Activated CD4-positive, alpha-beta T cell treated with anti-CD3 and anti-CD28 coated beads, Interleukin-2, amount 10 ng/mL, durations not matched to agents 7 days and 5 days (primary cell): ENCODE data around the gene KLK11. TPM values are rescaled to one million over a fixed set of nuclear protein-coding genes. Genes with fewer than 3 reads are reported as not detected.

Source experiments
- CTCF ChIA-PET: fragments of 350-600 bp; sonication (Branson Sonifier 250); formaldehyde crosslinking; loops from one replicate; lab custom pipeline; 2021; ENCODE audit warnings: antibody characterized with exemption; lab: Charles Lee
- POLR2A ChIA-PET: fragments of 350-600 bp; sonication (Branson Sonifier 250); formaldehyde crosslinking; loops from one replicate; lab custom pipeline; 2021; ENCODE audit warnings: antibody characterized with exemption; lab: Charles Lee
- DNase-seq: peaks from one replicate; pipeline ENCODE4 v3.0.0-alpha.2; 2020
- H3K27ac Mint-ChIP-seq: one replicate; pipeline ENCODE4 v1.8.0; 2021; ENCODE audit warnings: mild to moderate bottlenecking, moderate library complexity, mixed read lengths
- H3K27me3 Mint-ChIP-seq: one replicate; pipeline ENCODE4 v1.8.0; 2021; ENCODE audit warnings: mixed read lengths
- H3K36me3 Mint-ChIP-seq: one replicate; pipeline ENCODE4 v1.8.0; 2021; ENCODE audit warnings: low read depth, mixed read lengths
- H3K4me1 Mint-ChIP-seq: one replicate; pipeline ENCODE4 v1.8.0; 2021; ENCODE audit warnings: mixed read lengths
- H3K4me3 Mint-ChIP-seq: one replicate; pipeline ENCODE4 v1.8.0; 2021; ENCODE audit warnings: mild to moderate bottlenecking, moderate library complexity, mixed read lengths
- H3K9me3 Mint-ChIP-seq: one replicate; pipeline ENCODE4 v1.8.0; 2021; ENCODE audit warnings: mixed read lengths
- total RNA-seq, 2 experiments: library from RNA; stranded (reverse); gene quantifications; one replicate each; pipeline ENCODE4 v1.2.3, GENCODE V29; 2021

KLK11 gene
- total RNA-seq, 2 experiments from 2014 or later, result not detected

GRCh38 chr19:51010066-51010795, 16.2 kb downstream of the KLK11 start:
- Mint-ChIP-seq H3K36me3 (no peaks in the 10 kb centered on the region), H3K27me3 (peaks cover 6% of the 10 kb centered on the region), H3K4me1 (no peaks in the 10 kb centered on the region), H3K4me3 (no peak overlapping the region), H3K9me3 (no peaks in the 10 kb centered on the region), H3K27ac (no peak overlapping the region)
- ChIA-PET POLR2A (no interaction called here), CTCF (interaction anchor here (0.7 kb wide), 1 partner anchor 747 kb away, joined by 3 read pairs; no protein-coding TSS in a partner anchor)
- DNase-seq, result no peak

DNA sequence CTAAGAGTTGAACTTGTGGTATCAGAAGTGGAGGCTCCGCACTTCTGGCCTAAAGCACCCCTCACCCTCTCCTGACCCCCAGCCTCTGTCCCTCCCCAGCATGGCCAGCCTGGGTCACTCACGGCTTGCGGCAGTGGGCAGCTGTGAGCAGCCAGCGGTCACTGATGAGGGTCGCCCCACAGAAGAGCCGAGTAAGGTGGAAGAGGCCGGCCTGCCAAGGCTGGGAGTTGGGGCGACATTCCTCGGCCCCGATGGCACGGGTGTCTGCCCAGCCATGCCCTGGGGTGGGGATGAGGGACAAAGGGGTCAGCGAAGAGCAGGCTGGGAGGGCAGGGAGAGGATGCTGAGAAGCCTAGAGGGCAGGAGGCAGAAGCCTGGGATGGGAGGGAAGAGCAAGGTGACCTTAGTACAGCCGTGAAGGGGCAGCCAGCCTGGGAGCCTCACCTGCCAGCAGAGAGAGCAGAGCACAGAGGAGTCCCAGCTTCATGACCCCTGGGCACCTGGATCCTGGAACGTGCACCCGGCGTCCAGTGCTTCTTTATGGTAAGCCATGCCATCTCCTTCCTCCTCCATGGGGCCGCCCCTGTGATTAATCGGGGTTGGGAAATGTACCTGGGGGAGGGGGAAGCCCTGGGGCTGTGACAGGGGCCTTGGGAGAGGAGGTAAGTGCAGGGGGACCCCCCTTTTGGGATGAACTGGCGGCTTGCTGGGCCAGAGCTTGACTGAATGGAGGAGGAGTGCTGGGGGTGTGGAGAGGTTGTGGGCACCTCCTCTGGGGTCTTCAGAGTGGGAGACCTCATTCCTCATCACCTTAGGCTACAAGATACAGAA, 17.1 kb downstream of the KLK11 start:
- ChIA-PET CTCF (interaction anchor here (0.7 kb wide), 1 partner anchor 746 kb away, joined by 3 read pairs; no protein-coding TSS in a partner anchor), POLR2A (no interaction called here)
- Mint-ChIP-seq H3K27me3 (no peaks in the 10 kb centered on the region), H3K9me3 (no peaks in the 10 kb centered on the region), H3K4me3 (no peak overlapping the region), H3K27ac (no peak overlapping the region), H3K36me3 (no peaks in the 10 kb centered on the region), H3K4me1 (no peaks in the 10 kb centered on the region)
- DNase-seq, result no peak

DNA sequence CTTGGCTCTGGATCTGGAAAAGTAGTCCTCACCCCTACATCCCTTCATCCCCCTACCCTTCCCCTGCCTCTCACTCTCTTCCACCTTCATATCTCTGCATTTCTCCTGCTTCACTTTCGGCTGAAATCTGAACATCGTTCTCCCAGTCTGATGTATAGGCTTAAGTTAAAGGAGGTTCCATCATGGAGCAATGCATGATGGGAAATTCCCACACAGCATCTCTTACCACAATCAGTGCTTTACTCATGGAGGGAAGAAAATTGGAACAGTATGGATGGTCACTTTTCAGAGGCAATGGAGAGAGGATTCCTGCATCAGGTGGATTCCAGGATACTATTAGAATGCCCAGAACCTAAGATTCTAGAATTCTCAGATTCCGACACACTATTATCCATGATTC, 18.9 kb downstream of the KLK11 start:
- Mint-ChIP-seq H3K9me3 (no peaks in the 10 kb centered on the region), H3K36me3 (no peaks in the 10 kb centered on the region), H3K27ac (no peak overlapping the region), H3K27me3 (no peaks in the 10 kb centered on the region), H3K4me1 (no peaks in the 10 kb centered on the region), H3K4me3 (no peak overlapping the region)
- no peak for DNase-seq
- ChIA-PET POLR2A (no interaction called here), CTCF (no interaction called here)

- no peaks in the 10 kb centered on the region for H3K9me3 Mint-ChIP-seq
- no peak overlapping the region for H3K27ac Mint-ChIP-seq
- CTCF ChIA-PET, result no interaction called here
- DNase-seq, result no peak
- no peaks in the 10 kb centered on the region for H3K36me3 Mint-ChIP-seq
- H3K4me3 Mint-ChIP-seq, result no peak overlapping the region
- H3K27me3 Mint-ChIP-seq, result no peaks in the 10 kb centered on the region
- POLR2A ChIA-PET, result no interaction called here
- no peaks in the 10 kb centered on the region for H3K4me1 Mint-ChIP-seq
Observed at GRCh38 chr19:51006406-51006805, 20.0 kb downstream of the KLK11 start.

DNA sequence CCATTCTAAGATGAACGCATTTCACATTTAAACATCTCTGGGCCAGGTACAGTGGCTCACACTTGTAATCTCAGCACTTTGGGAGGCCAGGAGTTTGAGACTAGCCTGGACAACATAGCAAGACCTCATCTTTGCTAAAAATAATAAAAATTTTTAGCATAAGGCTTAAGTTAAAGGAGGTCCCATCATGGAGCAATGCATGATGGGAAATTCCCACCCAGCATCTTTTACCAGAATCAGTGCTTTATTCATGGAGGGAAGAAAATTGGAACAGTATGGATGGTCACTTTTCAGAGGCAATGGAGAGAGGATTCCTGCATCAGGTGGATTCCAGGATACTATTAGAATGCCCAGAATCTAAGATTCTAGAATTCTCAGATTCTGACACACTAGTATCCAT, 21.2 kb downstream of the KLK11 start:
- Mint-ChIP-seq H3K27me3 (no peaks in the 10 kb centered on the region), H3K9me3 (no peaks in the 10 kb centered on the region), H3K36me3 (no peaks in the 10 kb centered on the region), H3K4me1 (no peaks in the 10 kb centered on the region), H3K27ac (no peak overlapping the region), H3K4me3 (no peak overlapping the region)
- ChIA-PET POLR2A (no interaction called here), CTCF (no interaction called here)
- DNase-seq, result no peak

DNA sequence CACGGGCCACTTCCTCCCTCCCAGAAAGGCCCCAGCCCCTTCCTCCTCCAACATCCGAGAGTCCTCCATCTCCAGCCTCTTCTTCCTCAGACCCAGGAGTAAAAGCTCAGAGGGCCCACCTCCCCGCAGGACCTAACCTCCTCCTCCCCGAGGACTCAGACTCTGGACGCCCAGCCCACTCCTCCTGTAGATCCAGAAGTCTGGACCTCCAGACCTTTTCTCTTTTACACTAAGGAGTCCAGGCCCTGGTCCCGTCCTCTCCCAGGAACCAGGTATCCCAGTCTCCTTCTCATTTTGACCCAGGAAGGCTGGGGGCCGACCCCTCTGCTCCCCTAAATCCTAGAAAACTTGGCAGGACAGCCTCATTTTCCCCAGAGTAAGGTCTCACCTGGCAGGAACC, 23.1 kb downstream of the KLK11 start:
- no peak overlapping the region for H3K27ac Mint-ChIP-seq
- ChIA-PET POLR2A (no interaction called here), CTCF (no interaction called here)
- DNase-seq, result no peak
- no peaks in the 10 kb centered on the region for H3K36me3 Mint-ChIP-seq
- no peak overlapping the region for H3K4me3 Mint-ChIP-seq
- no peaks in the 10 kb centered on the region for H3K27me3 Mint-ChIP-seq
- H3K9me3 Mint-ChIP-seq, result no peaks in the 10 kb centered on the region
- H3K4me1 Mint-ChIP-seq, result no peaks in the 10 kb centered on the region

DNA sequence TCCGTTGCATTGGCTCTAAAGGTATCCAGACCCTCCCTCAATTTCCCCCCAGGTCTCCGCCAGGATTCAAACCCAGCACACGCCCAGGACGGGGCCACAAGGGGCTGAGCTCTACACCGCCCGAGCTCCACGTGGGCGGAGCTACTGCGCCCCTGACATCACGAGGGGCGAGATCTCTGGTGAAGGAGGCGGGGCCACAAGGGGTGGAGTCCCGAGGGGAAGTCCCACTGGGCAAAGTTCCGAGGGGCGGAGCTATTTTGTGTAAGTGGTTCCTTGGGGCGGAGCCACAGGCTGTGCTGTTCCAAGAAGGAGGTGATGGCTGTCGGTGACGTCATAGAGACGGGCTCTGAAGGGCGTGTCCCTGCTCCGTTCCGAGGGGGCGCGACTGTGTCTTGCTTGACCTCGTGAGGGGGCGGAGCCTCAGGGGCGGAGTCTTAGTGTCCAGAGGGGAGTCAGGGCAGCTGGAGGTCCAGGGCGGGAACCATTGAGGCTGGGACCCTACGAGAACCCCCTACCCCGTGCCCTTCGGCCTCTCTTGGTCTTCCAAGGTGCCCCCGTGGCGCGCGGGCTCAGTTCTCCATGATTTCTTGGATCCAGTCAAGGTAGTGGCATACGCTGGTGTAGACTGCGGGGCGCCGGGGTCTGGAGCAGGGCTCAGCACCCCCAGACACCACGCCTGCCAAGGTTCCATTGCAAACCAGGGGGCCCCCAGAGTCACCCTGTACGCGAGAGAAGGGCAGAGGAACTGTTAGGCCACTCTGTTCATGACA, 23.7 kb downstream of the KLK11 start:
- no peak overlapping the region for H3K27ac Mint-ChIP-seq
- H3K4me1 Mint-ChIP-seq, result no peaks in the 10 kb centered on the region
- peak; percentile 21 for DNase-seq
- no peaks in the 10 kb centered on the region for H3K36me3 Mint-ChIP-seq
- no peaks in the 10 kb centered on the region for H3K9me3 Mint-ChIP-seq
- H3K27me3 Mint-ChIP-seq, result no peaks in the 10 kb centered on the region
- ChIA-PET CTCF (interaction anchor here (1.0 to 1.5 kb wide), 2 partner anchors 10 to 14 kb away, joined by 3 read pairs; no protein-coding TSS in a partner anchor), POLR2A (no interaction called here)
- no peak overlapping the region for H3K4me3 Mint-ChIP-seq

DNA sequence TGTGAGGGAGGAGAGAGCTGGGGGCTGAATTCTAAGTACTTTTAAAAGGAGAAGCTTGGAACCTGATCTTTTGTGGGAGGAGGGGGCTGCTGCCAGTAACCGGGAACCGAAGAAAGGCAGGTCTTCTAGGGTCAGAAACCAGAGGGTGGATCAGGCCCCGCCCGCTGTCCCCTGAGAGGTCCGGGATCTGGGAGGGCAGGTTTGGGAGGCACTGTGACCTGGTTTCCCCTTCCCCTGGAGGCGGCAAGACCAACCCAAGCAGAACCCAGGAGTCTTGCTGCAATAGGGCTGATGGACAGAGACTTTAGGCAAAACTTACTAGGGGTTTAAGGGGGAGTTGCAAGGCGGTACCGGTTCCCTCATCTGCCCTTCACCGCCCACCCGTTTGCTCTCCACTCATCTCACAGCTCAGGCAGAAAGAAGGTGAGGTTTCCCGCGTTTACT, 24.3 kb downstream of the KLK11 start:
- ChIA-PET CTCF (interaction anchor here (1.0 to 1.5 kb wide), 2 partner anchors 10 to 15 kb away, joined by 3 read pairs; no protein-coding TSS in a partner anchor), POLR2A (no interaction called here)
- H3K4me3 Mint-ChIP-seq, result no peak overlapping the region
- DNase-seq, result no peak
- H3K36me3 Mint-ChIP-seq, result no peaks in the 10 kb centered on the region
- no peaks in the 10 kb centered on the region for H3K27me3 Mint-ChIP-seq
- no peaks in the 10 kb centered on the region for H3K4me1 Mint-ChIP-seq
- no peaks in the 10 kb centered on the region for H3K9me3 Mint-ChIP-seq
- H3K27ac Mint-ChIP-seq, result no peak overlapping the region

GRCh38 chr19:51001515-51001914, 24.9 kb downstream of the KLK11 start, which contains the start of gene KLK8:
Gene KLK8, minus strand, starts transcription at chr19:51001604. Its CDS starts 437 bp downstream, at chr19:51001167.
- Mint-ChIP-seq H3K36me3 (no peaks in the 10 kb centered on the region), H3K27ac (no peak within 1 kb of the TSS), H3K9me3 (no peaks in the 10 kb centered on the region), H3K4me1 (no peaks in the 10 kb centered on the region), H3K27me3 (peaks cover 2% of the 10 kb centered on the region), H3K4me3 (no peak within 1 kb of the TSS)
- DNase-seq, result no peak
- ChIA-PET CTCF (interaction anchor here (1.5 kb wide), 1 partner anchor 15 kb away, joined by 3 read pairs; no protein-coding TSS in a partner anchor), POLR2A (no interaction called here)

- peaks cover 2% of the 10 kb centered on the region for H3K27me3 Mint-ChIP-seq
- ChIA-PET CTCF (no interaction called here), POLR2A (no interaction called here)
- no peaks in the 10 kb centered on the region for H3K9me3 Mint-ChIP-seq
- no peak overlapping the region for H3K4me3 Mint-ChIP-seq
- H3K4me1 Mint-ChIP-seq, result no peaks in the 10 kb centered on the region
- no peak for DNase-seq
- no peaks in the 10 kb centered on the region for H3K36me3 Mint-ChIP-seq
- H3K27ac Mint-ChIP-seq, result no peak overlapping the region
Observed at GRCh38 chr19:51000981-51001380, 25.4 kb downstream of the KLK11 start.

DNA sequence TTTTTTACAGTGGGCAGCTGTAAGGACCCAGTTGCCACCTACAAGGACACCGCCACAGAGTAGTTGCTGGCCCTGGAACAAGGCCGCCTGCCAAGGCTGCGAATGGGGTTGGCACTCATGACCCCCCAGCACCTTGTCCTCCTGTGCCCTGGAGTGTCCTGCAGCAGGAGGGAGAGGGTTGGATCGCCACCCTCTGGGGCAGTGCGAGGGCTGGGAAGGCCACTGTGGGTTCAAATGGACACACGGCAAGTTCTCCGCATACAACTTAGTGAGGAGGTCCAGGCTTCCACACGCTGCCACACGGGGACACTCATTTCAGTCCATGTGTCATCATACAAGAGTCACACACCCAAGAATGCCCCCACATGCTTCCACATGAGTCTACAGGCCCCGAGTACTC, 26.0 kb downstream of the KLK11 start:
- H3K36me3 Mint-ChIP-seq, result no peaks in the 10 kb centered on the region
- ChIA-PET CTCF (no interaction called here), POLR2A (no interaction called here)
- no peak overlapping the region for H3K27ac Mint-ChIP-seq
- H3K4me1 Mint-ChIP-seq, result no peaks in the 10 kb centered on the region
- no peaks in the 10 kb centered on the region for H3K9me3 Mint-ChIP-seq
- H3K4me3 Mint-ChIP-seq, result no peak overlapping the region
- DNase-seq, result no peak
- H3K27me3 Mint-ChIP-seq, result peaks cover 2% of the 10 kb centered on the region

DNA sequence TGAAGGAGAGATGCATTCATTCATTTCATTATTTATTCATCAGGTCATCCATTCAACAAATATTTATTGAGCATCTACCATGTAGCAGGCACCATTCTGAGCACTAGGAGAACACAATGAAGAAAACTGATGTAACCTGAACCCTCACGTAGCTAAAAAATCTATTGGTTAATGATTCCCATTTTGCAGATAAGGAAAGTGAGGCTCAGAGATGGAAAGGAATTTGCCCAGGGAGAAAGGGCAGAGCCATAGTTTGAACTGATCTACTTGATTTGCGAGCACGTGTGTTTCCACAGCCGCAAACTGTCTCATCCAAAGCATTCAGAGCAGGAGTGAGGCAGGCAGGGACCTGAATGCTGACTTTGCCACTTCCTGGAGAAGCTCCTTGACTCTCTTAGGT, 27.7 kb downstream of the KLK11 start:
- Mint-ChIP-seq H3K4me3 (no peak overlapping the region), H3K36me3 (no peaks in the 10 kb centered on the region), H3K9me3 (peaks cover 3% of the 10 kb centered on the region), H3K27ac (no peak overlapping the region), H3K4me1 (no peaks in the 10 kb centered on the region), H3K27me3 (peaks cover 2% of the 10 kb centered on the region)
- DNase-seq, result no peak
- ChIA-PET POLR2A (no interaction called here), CTCF (no interaction called here)
